NB4 (cell line): ENCODE results near the gene HINT1.
A peak's percentile ranks its signal among the peaks of the same experiment; 100 is the strongest.

Source experiments
- CTCF ChIP-seq: IDR thresholded peaks from one replicate; pipeline ENCODE4 v1.5.1; 2012; ENCODE audit warnings: low read depth, low read length
- MAX ChIP-seq: IDR thresholded peaks from 2 replicates; pipeline ENCODE4 v1.6.1; 2011; ENCODE audit warnings: low read depth, low read length

- TF ChIP-seq CTCF (peak; percentile 61), MAX (no peak)
Measured at GRCh38 chr5:131109540-131110255, 55.4 kb downstream of the HINT1 start.
